ENCODE data around the gene PTPN3. TPM values are rescaled to one million over a fixed set of nuclear protein-coding genes. Genes with fewer than 3 reads are reported as not detected.

PTPN3 gene
- total and polyA plus RNA-seq, 8 donors: 8.0 to 16.6 (median 13.6) TPM

DNA sequence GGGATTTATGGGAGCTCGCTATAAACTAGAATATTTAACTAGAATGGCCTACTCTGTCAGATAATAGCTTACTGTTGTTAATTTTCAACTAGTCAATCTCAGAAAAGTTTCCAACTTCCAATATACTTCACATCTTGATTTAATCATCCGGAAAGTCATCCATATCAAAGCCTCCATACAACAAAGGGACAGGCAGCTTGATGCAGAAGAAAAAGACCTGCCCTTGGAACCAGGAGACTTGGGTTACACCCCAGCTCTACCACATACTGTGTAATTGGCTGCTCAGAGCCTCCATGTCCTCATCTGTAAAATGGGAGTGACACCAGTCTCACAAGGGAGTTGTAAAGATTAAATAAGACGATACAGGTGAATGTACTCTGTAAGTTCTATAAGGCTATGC, 1.9 kb downstream of the PTPN3 start:
- FAIRE-seq: no peak
- ATAC-seq: no peak
- H3K36me3 ChIP-seq: no peaks in the 10 kb centered on the region
- no peaks in the 10 kb centered on the region for H3K27me3 ChIP-seq
- DNase-seq: no peak
- peak overlapping the region in 2 of 4 donors; percentile 62 to 63 for H3K4me3 ChIP-seq
- H3K9me3 ChIP-seq: no peaks in the 10 kb centered on the region
- H3K4me1 ChIP-seq: peaks cover 12 to 21% (median 12%) of the 10 kb centered on the region in 3 donors
- peak overlapping the region in 1 of 4 donors; percentile 5 for H3K27ac ChIP-seq
- WGBS, 2 donors: 22 to 26% methylated on average over 3 of the region's 3 CpGs
- intact Hi-C loops (cut with DNase I): no loop called here
- TF ChIP-seq, protein P1, sequence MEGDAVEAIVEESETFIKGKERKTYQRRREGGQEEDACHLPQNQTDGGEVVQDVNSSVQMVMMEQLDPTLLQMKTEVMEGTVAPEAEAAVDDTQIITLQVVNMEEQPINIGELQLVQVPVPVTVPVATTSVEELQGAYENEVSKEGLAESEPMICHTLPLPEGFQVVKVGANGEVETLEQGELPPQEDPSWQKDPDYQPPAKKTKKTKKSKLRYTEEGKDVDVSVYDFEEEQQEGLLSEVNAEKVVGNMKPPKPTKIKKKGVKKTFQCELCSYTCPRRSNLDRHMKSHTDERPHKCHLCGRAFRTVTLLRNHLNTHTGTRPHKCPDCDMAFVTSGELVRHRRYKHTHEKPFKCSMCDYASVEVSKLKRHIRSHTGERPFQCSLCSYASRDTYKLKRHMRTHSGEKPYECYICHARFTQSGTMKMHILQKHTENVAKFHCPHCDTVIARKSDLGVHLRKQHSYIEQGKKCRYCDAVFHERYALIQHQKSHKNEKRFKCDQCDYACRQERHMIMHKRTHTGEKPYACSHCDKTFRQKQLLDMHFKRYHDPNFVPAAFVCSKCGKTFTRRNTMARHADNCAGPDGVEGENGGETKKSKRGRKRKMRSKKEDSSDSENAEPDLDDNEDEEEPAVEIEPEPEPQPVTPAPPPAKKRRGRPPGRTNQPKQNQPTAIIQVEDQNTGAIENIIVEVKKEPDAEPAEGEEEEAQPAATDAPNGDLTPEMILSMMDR (IDR thresholded peaks at IDR 0.05): no peak

DNA sequence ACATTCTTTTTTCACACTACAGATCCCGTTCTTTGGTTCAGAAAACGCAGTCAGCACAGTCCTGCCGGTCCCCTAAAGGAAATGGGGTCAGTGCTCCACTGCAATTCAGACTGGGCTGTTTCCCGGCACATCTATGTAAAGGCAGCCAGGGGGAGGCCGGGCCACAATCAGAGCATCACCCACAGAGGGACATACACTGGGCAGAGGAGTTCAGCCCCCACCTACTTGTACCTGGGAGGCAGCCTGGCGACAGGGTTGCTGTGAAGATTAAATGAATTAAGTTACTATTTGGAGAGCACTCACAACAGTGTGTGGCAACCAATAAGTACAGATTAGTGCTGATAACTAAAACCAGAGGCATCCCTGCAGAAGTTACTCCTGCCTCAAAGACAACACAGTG, 4.5 kb downstream of the PTPN3 start:
- H3K36me3 ChIP-seq: no peaks in the 10 kb centered on the region
- TF ChIP-seq, protein P1 (IDR thresholded peaks at IDR 0.05): no peak
- peaks cover 12 to 18% (median 12%) of the 10 kb centered on the region in 3 donors for H3K4me1 ChIP-seq
- no peaks in the 10 kb centered on the region for H3K27me3 ChIP-seq
- no peak overlapping the region for H3K27ac ChIP-seq
- H3K4me3 ChIP-seq: no peak overlapping the region
- no peaks in the 10 kb centered on the region for H3K9me3 ChIP-seq
- DNase-seq (no peak), FAIRE-seq (no peak), ATAC-seq (peak in 1 of 4 donors; percentile 27)
- 73 to 79% methylated on average over 6 of the region's 6 CpGs for WGBS, 2 donors
- intact Hi-C loops (cut with DNase I): no loop called here

DNA sequence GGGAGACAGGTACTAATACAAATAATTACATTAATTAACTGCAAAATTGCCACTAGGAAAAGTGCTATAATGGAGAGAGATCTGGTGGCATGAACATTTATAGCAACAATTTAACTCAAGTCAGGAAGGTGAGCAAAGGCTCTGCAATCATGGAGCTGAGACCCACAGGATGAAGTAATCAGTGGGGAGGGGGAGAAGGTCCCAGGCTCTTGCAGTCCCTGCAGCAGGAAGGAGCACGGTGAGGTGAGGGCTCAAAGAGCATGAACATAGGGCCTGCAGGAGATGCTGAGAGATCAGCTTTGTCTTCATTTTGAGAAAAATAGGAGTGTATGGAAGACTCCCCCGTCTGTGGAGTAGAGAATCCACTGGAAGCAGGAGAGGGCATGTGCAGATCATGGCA, 6.5 kb downstream of the PTPN3 start:
- intact Hi-C loops (cut with DNase I): no loop called here
- no peak overlapping the region for H3K27ac ChIP-seq
- H3K36me3 ChIP-seq: no peaks in the 10 kb centered on the region
- no peaks in the 10 kb centered on the region for H3K9me3 ChIP-seq
- no peak for FAIRE-seq
- TF ChIP-seq, protein P1 (IDR thresholded peaks at IDR 0.05): no peak
- no peaks in the 10 kb centered on the region for H3K27me3 ChIP-seq
- no peak overlapping the region for H3K4me3 ChIP-seq
- ATAC-seq: no peak
- no peak for DNase-seq
- peaks cover 10 to 13% (median 12%) of the 10 kb centered on the region in 3 donors for H3K4me1 ChIP-seq
- WGBS, 2 donors: 71 to 81% methylated on average over 2 of the region's 2 CpGs

DNA sequence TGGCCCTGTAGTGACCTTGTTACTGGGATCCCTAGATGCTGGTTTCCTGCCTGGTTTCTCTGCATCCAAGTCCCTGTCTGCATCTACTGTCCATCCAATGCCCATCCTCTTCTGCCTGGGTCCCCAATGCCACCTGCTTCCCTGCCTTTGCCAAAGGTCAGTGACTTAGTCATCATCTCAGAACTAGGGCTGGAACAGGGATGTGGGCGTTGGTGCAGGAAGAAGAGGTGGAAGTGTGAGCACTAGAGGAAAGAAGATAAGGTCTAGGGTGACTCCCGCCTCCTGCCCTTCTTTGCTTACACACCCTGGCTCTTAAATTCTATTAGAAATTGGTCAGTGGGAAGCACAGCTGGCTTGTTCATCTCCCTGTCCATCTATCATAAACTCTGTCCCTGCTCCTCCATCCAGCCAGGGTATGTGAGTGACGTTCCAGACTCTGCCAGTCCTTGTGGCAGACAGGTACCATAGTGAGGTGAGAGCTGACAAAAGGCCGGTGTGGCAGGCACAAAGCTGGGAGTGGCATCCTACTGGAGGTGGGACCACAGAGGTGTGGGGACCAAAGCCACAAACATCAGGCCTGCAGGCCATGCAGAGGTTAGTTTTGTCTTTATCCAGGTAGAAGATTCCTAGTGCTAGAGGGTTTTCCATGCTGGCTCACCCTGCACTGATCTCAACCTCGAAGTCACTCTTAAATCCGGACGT, 9.2 kb downstream of the PTPN3 start:
- H3K27me3 ChIP-seq: no peaks in the 10 kb centered on the region
- WGBS, 2 donors: 68 to 69% methylated on average over 7 of the region's 7 CpGs
- ATAC-seq: peak in 2 of 4 donors; percentile 31 to 41
- H3K4me3 ChIP-seq: no peak overlapping the region
- H3K27ac ChIP-seq: no peak overlapping the region
- no peak for FAIRE-seq
- H3K9me3 ChIP-seq: no peaks in the 10 kb centered on the region
- intact Hi-C loops (cut with DNase I): no loop called here
- peaks cover 0 to 4% (median 0%) of the 10 kb centered on the region in 3 donors for H3K4me1 ChIP-seq
- TF ChIP-seq, protein P1 (IDR thresholded peaks at IDR 0.05): no peak
- DNase-seq: no peak
- no peaks in the 10 kb centered on the region for H3K36me3 ChIP-seq

DNA sequence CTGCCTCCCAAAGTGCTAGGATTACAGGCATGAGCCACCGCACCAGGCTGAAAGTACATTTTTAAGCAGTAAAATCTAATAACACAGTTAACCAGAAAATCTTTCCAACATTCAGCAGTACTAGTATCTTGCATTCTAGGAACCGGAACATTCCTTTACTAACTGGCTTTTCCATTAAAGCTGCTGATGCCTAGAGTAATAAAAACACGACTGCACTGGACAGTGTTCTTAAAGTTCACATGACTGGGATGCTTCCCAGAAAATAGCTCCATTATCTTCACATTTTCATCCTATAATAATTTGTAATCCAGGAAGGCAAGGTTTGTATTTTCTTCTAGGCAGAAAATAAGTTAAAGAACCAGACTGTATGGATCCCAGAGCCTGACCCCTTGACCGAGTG, 9.8 kb downstream of the PTPN3 start:
- 76 to 83% methylated on average over 4 of the region's 4 CpGs for WGBS, 2 donors
- peaks cover 0 to 4% (median 0%) of the 10 kb centered on the region in 3 donors for H3K4me1 ChIP-seq
- no peaks in the 10 kb centered on the region for H3K27me3 ChIP-seq
- no peaks in the 10 kb centered on the region for H3K36me3 ChIP-seq
- no peak overlapping the region for H3K27ac ChIP-seq
- no peaks in the 10 kb centered on the region for H3K9me3 ChIP-seq
- DNase-seq: no peak
- ATAC-seq: no peak
- TF ChIP-seq, protein P1 (IDR thresholded peaks at IDR 0.05): no peak
- H3K4me3 ChIP-seq: no peak overlapping the region
- FAIRE-seq: no peak
- intact Hi-C loops (cut with DNase I): no loop called here
